Activated CD4-positive, alpha-beta T cell treated with anti-CD3 and anti-CD28 coated beads for 48 hours (primary cell): Measurements from ENCODE around the gene GRK4.
"Not testable (repeated sequence)": the region's sequence is repeated elsewhere in the genome, so short reads cannot be mapped to it uniquely, and the experiment has no call there.

Experiments
- DNase-seq: peaks from one replicate; pipeline ENCODE4 v3.0.0-alpha.2; 2020

Gene GRK4

DNA sequence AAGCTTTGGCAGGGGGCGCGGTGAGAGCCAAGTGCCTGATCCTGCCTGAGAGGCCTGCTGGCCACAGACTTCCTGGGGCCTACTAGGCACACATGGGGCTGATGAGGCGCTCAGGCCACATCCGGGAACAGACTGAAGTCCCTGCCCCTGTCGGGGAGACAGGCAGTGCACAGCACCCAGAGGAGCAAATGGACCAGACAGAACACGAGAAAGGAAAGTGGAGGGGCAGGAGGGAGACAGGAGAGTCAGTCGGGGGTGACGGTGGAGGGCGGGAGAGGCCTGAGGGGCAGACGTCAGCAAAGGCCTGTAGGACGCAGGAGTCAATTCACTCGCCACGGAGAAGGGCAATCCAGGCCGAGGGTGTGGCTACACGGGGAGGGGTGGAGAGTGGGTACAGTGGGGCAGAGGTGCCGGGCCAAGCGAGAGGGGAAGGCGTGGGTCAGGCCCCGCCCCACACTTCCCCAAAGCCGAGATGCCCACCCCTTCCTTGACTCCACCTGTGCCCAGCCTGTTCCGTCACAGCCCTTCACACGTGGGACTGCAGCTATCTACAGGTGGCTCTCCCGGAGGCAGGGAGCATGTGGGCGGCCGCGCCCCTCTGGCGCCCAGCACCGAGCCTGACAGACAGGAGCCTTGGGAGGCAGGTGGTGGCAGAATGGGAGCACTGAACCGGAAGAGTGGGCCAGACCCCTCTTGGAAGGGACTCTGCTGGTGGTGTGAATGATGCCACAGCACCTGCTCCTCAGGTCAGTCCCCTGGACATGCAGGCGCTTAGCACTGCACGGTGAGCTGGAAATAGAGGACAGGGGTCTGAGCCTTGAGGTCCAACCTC, 20.6 kb upstream of the GRK4 start:
- no peak for DNase-seq

DNA sequence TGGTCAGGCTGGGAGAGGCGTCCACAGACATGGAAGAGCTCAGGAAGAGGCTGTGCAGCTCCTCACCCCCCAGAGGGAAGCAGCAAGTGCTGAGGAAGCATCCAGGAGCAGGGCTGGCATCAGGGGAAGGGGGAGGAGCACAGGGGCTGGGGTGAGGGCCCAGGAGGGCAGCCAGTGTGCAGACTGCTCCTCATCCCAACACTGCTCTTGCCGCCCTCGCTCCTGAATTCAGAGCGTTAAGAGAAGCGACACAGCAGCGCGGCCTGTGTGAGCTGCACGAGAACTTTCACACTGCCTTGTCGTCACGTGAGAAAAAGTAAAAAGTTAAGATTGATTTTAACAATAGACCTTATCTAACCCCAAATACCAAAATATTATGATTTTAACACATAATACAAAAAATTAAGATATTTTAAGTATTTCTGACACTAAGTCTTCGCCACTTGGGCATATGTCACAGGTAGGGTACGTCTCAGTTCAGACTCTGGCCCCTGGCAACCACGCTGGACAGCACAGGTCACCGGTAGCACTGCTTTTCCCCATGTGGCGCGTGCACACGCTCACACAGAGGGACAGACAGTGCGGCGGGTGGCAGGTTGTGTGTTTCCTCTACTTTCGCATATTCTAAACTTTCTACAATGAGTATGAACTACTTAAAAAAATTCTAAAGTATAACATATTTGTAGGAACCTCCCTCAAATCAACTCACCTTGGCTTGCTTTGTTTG, 19.8 kb upstream of the GRK4 start:
- no peak for DNase-seq

GRCh38 chr4:2944091-2944482, 19.3 kb upstream of the GRK4 start:
- DNase-seq = no peak

GRCh38 chr4:2944586-2945526, 18.5 kb upstream of the GRK4 start:
- no peak for DNase-seq

GRCh38 chr4:2945619-2946604, 17.5 kb upstream of the GRK4 start:
- not testable (repeated sequence) for DNase-seq

DNA sequence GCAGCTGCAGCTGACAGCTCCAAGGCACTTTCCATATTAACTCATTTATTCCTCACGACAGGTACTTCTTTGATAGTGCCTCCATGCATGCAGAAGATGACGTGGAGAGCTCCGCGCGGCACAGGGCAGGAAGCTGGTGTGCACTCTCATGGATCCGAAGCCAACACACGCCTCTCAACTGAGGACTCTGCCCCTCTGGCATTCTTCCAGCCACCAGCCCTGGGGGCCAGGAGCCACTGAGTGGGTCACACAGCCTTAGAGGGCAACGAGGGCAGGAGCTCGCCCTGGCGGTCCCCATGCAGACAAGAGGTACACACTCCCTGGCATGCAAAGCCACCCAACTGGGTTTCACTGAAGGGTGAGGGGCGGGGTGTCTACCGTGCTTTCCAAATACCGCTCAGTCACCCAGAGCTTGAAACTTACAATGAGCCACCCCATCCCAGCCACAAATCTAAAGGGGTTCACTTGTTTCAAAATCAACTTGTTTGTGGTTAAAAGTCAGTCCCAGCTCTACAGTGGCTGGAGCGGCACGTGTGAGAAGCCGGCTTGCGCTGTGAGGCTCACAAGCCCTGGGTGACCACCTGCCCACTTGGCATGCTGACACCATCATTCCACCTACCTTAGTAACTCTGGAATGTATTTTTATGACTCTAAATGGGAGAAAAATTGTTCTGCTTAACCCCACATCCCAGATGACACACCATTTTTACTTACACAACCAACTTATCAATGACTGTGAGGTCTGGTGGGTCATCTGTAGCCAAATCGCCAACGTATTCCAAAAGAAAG, 16.4 kb upstream of the GRK4 start:
- no peak for DNase-seq

DNA sequence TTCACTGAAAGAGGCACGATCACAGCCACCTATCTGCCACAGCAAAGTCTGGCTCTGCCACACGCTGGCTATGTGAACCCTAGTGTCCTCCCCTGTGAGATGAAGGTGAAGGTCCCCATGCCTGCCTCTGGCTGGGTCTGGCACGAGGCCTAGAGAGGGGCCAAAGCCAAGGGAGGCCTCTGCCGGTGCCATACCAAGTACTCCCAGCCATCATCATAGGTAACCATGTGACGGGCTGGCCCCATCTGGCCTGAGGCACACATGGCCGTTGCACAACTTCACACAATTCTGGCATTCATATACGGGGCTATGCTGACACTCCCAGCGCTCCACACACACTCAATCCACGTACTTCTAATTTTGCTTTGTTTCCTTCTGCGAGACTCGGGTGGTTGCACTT, 15.4 kb upstream of the GRK4 start:
- DNase-seq = no peak

GRCh38 chr4:2948895-2949781, 14.2 kb upstream of the GRK4 start:
- no peak for DNase-seq

- no peak for DNase-seq
Observed at GRCh38 chr4:2949782-2950125, 13.6 kb upstream of the GRK4 start.

- no peak for DNase-seq
Observed at GRCh38 chr4:2950221-2950989, 13.0 kb upstream of the GRK4 start.

DNA sequence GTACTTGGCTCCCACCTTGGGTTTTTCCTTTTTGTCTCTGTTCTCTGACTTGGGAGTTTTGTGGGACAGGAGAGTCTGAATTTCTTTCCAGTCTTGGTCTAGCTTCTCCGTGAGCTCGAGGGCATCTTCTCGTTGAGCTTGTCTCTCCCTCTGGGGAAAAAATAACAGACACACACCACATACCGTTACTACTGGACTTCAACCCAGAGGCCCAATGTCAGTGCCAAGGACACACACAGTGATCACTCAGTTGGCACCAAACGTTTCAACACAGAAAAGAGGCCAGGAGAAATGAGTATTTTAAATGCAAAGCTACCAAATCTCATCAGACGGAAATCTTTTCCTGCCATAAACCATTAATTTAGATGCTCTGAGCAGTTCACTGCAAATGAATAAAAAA, 9.9 kb upstream of the GRK4 start:
- DNase-seq = no peak

DNA sequence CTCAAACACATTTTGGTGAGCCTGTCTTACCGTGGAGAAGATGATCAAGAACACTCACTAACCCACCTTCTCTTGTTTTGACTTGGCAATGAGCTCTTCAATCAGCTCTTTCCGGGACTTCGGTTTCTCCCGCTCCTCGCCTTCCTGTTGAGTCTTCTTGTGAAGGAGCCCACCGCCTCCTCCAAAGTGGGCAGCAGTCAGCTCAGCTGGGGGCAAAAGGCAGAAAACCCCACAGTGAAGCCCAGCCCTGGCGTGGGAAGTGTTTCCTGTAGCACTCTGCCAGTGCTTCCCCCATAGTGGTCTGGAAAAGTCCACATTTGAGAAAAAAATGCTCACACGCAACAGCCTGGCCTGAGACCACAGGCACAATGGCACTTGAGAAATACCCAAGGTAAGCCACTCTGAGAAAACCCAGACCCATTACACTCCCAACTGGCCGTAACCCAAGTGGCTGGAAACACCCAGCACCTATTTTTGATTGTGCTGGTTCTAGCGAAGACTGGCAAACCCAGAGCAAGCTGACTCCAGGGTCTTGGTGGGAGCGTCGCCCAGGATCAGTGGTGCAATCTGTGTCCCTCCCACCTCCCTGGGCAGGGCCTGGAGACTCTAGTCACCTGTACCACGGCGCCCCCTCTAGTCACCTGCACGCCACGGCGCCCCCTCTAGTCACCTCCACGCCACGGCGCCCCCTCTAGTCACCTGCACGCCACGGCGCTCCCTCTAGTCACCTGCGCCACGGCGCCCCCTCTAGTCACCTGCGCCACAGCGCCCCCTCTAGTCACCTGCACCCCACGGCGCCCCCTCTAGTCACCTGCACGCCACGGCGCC, 8.8 kb upstream of the GRK4 start:
- peak; percentile 88 for DNase-seq

- not testable (repeated sequence) for DNase-seq
Observed at GRCh38 chr4:2955186-2956044, 8.0 kb upstream of the GRK4 start.

GRCh38 chr4:2958446-2958845, 4.9 kb upstream of the GRK4 start:
- no peak for DNase-seq

DNA sequence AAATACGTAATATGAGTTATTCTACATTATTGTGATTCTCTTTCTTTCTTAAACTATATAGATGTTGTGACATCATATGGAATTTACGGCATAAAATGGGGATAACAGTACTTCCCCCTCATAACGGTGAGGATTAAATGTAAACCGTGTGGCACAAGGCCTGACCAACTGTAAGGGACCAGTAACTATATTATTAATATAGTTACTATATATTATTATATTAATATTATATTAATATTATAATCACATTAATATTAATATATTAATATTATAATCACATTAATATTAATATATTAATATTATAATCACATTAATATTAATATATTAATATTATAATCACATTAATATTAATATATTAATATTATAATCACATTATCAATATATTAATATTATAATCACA, 2.9 kb upstream of the GRK4 start:
- DNase-seq = not testable (repeated sequence)

GRCh38 chr4:2961421-2961810, 2.0 kb upstream of the GRK4 start:
- peak; percentile 54 for DNase-seq

GRCh38 chr4:2961811-2962441, 1.4 kb upstream of the GRK4 start:
- DNase-seq = peak; percentile 84
